GM20431 (cell line): Measurements from ENCODE around the gene CMTM6.

ENCODE experiments used
- in situ Hi-C: fragments of 300-500 bp; cut with MseI, MboI; formaldehyde crosslinking; loops from one replicate; pipeline ENCODE4 v1.15.0; 2020; ENCODE audit warnings: low sequenced_read_pairs; ENCODE audit not compliant: unreplicated experiment

The CMTM6 gene

DNA sequence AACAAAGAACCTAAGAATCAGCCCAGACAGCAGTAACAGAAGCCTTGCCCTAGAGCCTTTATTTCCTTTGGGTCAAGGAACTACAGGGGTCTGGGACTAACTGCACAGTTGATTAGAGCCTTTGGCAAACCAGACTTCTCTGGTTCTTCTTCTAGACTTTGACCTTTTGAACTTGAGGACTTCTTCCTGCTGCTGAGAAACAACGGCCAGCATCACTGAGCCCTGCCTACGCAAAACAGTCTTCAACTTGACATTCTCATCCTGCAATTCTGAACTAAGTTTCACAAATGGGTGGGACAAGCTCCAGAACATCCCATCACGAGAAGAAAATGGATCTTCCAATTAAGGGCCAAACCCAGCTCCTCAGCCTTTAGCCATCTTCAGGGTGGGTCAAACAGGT, 31.4 kb downstream of the CMTM6 start:
- in situ Hi-C loops: no loop called here

GRCh38 chr3:32470362-32470761, 32.3 kb downstream of the CMTM6 start:
- in situ Hi-C loops: no loop called here

- in situ Hi-C loops: loop anchor here (10.0 kb wide), 1 partner anchor 95 kb away; no protein-coding TSS in a partner anchor
Measured at GRCh38 chr3:32469151-32469874, 33.3 kb downstream of the CMTM6 start.

DNA sequence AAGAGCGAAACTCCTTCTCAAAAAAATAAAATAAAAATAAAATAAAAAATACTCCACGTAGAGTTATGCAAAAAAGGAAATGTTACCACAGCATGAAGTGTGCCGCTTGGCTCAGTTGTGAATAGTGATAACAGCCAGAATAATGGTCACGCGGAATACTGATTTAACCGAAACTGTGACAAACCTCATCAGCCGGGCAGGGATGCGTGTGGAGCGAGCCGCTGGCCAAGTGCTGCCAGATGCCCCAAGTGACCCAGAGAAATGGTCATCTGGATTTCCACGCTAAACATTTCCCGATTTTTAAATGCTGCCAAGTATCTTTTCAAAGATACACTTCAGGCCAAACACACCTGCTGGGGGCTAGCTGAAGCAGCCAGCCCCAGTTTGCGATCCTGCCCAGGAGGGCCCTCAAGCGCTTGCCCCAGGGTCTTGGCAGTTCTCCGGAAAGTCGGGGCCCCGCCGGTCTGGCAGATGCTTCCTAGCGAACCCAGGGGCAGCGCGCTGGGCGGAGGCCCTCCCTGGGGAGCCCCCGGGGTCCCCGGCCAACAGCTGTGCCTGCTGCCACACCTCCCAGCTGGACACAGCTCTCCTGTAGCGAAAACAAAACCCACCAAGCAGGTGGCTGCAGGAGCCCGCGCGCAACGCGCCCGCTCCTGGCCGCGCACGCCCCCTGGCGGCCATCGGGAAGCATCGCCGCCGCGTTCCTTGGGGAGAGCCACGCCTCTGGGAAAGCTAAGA, 35.1 kb downstream of the CMTM6 start:
- in situ Hi-C loops: loop anchor here (10.0 kb wide), 1 partner anchor 93 kb away; no protein-coding TSS in a partner anchor

DNA sequence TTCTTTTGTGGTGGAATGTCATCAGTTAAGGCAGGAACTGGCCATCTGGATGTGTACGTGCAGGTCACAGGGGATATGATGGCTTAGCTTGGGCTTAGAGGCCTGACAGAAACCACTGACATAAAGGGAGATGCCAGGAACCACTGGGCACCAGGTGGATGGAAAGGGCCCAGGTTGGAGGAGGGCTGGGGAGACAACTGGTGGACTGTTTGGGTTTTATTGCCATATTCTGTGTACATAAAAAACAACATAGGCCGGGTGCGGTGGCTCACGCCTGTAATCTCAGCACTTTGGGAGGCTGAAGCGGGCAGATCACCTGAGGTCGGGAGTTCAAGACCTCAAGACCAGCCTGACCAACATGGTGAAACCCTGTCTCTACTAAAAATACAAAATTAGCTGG, 35.8 kb downstream of the CMTM6 start:
- in situ Hi-C loops: loop anchor here (10.0 kb wide), 1 partner anchor 92 kb away; no protein-coding TSS in a partner anchor

DNA sequence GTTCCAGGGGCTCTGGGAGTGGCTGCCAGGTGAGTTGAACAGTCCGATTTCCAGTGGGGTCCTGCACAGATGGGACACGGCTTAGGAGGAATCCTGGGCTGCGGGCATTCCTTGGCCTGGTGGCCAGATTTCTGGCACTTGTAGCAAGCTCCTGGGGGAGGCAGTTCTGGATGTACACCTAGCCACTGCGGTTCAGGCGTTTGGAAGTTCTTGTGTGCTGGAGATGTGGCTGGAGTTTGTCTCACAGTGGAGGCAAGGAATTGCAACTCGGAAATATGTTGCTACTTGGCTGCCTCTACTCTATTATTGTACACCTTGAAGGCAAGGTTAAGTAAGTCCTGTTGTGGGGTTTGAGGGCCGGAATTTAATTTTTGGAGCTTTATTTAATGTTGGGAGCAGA, 37.9 kb downstream of the CMTM6 start:
- in situ Hi-C loops: loop anchor here (10.0 kb wide), 1 partner anchor 90 kb away; no protein-coding TSS in a partner anchor

GRCh38 chr3:32463415-32463814, 39.2 kb downstream of the CMTM6 start:
- in situ Hi-C loops: loop anchor here (10.0 kb wide), 1 partner anchor 89 kb away; no protein-coding TSS in a partner anchor

- in situ Hi-C loops: loop anchor here (10.0 kb wide), 1 partner anchor 88 kb away; no protein-coding TSS in a partner anchor
Measured at GRCh38 chr3:32462191-32462986, 40.3 kb downstream of the CMTM6 start.

DNA sequence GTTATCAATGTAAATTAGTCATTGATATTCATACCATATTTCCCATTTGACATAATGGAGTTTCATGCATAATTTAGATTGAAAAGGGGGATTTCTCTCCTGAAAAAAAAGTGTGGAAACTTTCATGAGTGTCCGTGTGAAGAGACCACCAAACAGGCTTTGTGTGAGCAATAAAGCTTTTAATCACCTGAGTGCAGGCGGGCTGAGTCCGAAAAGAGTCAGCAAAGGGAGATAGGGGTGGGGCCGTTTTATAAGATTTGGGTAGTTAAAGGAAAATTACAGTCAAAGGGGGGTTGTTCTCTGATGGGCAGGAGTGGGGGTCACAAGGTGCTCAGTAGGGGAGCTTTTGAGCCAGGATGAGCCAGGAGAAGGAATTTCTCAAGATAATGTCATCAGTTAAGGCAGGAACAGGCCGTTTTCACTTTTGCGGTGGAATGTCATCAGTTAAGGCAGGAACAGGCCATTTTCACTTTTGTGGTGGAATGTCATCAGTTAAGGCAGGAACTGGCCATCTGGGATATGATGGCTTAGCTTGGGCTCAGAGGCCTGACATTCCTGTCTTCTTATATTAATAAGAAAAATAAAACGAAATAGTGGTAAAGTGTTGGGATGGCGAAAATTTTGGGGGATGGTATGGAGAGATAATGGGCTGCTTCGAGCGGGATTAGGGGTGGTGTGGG, 41.7 kb downstream of the CMTM6 start:
- in situ Hi-C loops: loop anchor here (10.0 kb wide), 1 partner anchor 86 kb away; no protein-coding TSS in a partner anchor

GRCh38 chr3:32460031-32460749, 42.5 kb downstream of the CMTM6 start:
- in situ Hi-C loops: loop anchor here (10.0 kb wide), 1 partner anchor 85 kb away; no protein-coding TSS in a partner anchor

DNA sequence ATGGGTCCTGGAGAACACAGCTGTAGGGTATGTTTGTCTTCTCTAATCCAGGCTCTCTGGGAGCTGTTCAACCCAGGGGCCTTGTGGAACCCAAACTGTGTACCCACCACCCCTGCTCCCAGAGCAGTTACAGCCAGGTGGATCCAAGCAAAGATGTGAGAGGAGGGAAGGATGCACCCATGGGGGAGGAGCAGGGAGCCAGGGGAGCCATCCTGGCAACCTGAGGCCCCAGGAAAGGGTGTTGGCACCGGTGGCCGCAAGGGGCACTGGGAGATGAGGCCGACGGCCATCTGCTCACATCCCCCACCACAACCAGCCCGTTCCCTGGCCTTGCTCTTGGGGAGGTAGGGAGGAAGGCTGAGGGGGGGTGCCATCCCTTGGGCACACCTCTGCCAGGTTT, 43.2 kb downstream of the CMTM6 start:
- in situ Hi-C loops: no loop called here

GRCh38 chr3:32457971-32458471, 44.6 kb downstream of the CMTM6 start:
- in situ Hi-C loops: no loop called here

DNA sequence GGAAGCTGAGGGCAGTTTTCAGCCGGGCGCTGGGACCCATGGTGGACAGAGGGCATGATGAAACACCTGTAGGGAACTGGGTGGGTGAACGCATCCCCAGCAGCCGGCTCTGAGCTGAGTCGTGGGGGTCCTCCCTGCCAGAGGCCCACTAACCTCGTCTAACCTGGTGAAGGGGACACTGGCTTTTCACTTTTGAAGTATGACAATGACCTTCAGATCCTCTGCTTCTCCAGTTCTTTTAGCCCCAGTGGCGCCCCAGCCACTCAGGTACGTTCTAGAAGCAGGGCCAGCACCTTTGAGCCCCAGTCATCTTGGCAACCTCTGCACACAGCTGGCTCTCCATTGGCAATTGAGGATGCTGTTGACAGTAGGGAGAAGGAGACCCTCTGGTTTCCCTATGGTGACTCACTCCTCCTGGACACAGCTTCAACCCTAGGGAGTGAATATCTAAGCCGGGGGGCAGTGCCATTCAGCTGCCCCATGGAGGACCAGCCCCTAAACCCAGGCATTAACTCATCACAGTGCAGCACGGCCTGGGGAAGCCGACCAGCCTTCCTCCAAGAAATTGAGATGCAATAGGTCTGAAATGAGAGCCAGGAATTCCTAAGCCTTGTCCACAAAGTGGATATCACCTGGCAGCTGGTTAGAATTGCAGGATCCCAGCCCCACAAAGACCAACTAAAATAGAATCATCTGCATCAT, 46.1 kb downstream of the CMTM6 start:
- in situ Hi-C loops: no loop called here

- in situ Hi-C loops: no loop called here
Measured at GRCh38 chr3:32455609-32456428, 46.8 kb downstream of the CMTM6 start.

DNA sequence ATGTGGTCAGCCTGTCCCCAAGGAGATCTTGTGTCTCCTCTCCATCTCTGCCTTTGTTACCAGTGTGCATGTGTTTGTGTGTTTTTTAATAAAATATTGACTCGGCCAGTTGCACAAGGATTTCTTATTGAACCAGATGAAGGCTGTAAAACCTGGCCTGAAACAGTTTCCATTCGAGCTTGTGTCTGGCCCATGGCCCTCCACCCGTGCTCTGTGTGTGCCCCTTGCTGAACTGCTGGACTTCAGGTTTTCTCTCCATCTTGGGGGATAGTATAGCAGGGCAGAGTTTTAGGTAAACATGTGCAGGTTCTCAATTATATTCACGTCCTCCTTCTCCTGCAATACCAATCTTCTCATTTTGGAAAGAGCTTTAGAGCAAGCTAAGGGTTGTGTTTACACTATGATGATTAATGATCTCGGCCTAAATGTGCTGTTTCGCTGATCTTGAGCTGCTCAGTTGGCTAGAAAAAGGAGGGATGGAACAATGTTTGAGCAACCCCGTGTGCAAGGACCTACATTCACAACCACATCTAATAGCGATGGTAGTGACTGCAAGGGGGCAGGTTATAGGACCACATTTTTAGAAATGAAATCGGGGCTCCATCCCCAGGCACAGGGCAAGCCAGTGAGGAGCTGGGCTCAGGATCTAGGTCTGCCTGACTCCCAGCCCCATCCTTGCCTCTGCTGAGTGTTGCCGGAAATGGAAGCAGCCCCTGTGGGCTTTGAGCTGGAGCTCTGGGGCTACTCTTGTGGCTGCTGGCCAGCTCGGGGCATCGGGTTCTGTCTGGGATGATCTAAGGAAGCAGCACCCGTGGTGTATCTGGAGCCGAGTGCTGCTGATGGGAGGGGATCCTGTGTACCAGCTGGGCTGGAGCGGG, 47.7 kb downstream of the CMTM6 start:
- in situ Hi-C loops: no loop called here

GRCh38 chr3:32454111-32454510, 48.5 kb downstream of the CMTM6 start:
- in situ Hi-C loops: no loop called here

GRCh38 chr3:32453346-32453745, 49.3 kb downstream of the CMTM6 start:
- in situ Hi-C loops: no loop called here
